ENCODE results near the gene ZDHHC5. TPM values are rescaled to one million over a fixed set of nuclear protein-coding genes. Genes with fewer than 3 reads are reported as not detected.

ZDHHC5 gene
- total and polyA plus RNA-seq, 2 donors: 17.4 to 21.0 TPM

Other genes with a start within 250 kb of the ZDHHC5 start
- 17.8 TPM for gene SLC43A3, start 241.0 kb upstream of the ZDHHC5 start, total RNA-seq
- 28.7 TPM for gene SLC43A3, start 241.0 kb upstream of the ZDHHC5 start, polyA plus RNA-seq
- 0.42 TPM for gene RTN4RL2, start 207.6 kb upstream of the ZDHHC5 start, total RNA-seq
- 1.4 TPM for gene RTN4RL2, start 207.6 kb upstream of the ZDHHC5 start, polyA plus RNA-seq
- gene SLC43A1, start 152.4 kb upstream of the ZDHHC5 start, total RNA-seq: 2.3 TPM
- gene SLC43A1, start 152.4 kb upstream of the ZDHHC5 start, polyA plus RNA-seq: 5.1 TPM
- gene TIMM10, start 137.4 kb upstream of the ZDHHC5 start, total RNA-seq: 46.3 TPM
- gene TIMM10, start 137.4 kb upstream of the ZDHHC5 start, polyA plus RNA-seq: 49.3 TPM
- 0.05 TPM for gene SMTNL1, start 130.5 kb upstream of the ZDHHC5 start, total RNA-seq
- 0.05 TPM for gene SMTNL1, start 130.5 kb upstream of the ZDHHC5 start, polyA plus RNA-seq
- gene UBE2L6, start 100.4 kb upstream of the ZDHHC5 start, total RNA-seq: 119 TPM
- gene UBE2L6, start 100.4 kb upstream of the ZDHHC5 start, polyA plus RNA-seq: 98.7 TPM
- 9.8 TPM for gene SERPING1, start 70.4 kb upstream of the ZDHHC5 start, total RNA-seq
- gene SERPING1, start 70.4 kb upstream of the ZDHHC5 start, polyA plus RNA-seq: 164 TPM
- 0.94 TPM for gene YPEL4, start 18.2 kb upstream of the ZDHHC5 start, total RNA-seq
- 5.9 TPM for gene YPEL4, start 18.2 kb upstream of the ZDHHC5 start, polyA plus RNA-seq
- gene CLP1, start 10.4 kb upstream of the ZDHHC5 start, total RNA-seq: 22.0 TPM
- 13.6 TPM for gene CLP1, start 10.4 kb upstream of the ZDHHC5 start, polyA plus RNA-seq
- gene MED19, start 44.1 kb downstream of the ZDHHC5 start, total RNA-seq: 19.4 TPM
- gene MED19, start 44.1 kb downstream of the ZDHHC5 start, polyA plus RNA-seq: 13.3 TPM
- 60.2 TPM for gene TMX2, start 44.5 kb downstream of the ZDHHC5 start, total RNA-seq
- 61.4 TPM for gene TMX2, start 44.5 kb downstream of the ZDHHC5 start, polyA plus RNA-seq
- gene SELENOH, start 73.4 kb downstream of the ZDHHC5 start, total RNA-seq: 206 TPM
- gene SELENOH, start 73.4 kb downstream of the ZDHHC5 start, polyA plus RNA-seq: 198 TPM
- under 0.01 TPM for gene BTBD18, start 83.7 kb downstream of the ZDHHC5 start, total RNA-seq
- gene BTBD18, start 83.7 kb downstream of the ZDHHC5 start, polyA plus RNA-seq: 0.02 TPM
- gene CTNND1, start 93.7 kb downstream of the ZDHHC5 start, total RNA-seq: 38.6 TPM
- gene CTNND1, start 93.7 kb downstream of the ZDHHC5 start, polyA plus RNA-seq: 34.9 TPM

Measured in thymus (tissue), 2 donors.